Fibroblast of the conjunctiva (primary cell): ENCODE data around the gene FKBP8.

ENCODE experiments used
- DNase-seq: peaks from one replicate; pipeline ENCODE4 v3.0.0-alpha.2; 2010; ENCODE audit warnings: low read depth

The FKBP8 gene

DNA sequence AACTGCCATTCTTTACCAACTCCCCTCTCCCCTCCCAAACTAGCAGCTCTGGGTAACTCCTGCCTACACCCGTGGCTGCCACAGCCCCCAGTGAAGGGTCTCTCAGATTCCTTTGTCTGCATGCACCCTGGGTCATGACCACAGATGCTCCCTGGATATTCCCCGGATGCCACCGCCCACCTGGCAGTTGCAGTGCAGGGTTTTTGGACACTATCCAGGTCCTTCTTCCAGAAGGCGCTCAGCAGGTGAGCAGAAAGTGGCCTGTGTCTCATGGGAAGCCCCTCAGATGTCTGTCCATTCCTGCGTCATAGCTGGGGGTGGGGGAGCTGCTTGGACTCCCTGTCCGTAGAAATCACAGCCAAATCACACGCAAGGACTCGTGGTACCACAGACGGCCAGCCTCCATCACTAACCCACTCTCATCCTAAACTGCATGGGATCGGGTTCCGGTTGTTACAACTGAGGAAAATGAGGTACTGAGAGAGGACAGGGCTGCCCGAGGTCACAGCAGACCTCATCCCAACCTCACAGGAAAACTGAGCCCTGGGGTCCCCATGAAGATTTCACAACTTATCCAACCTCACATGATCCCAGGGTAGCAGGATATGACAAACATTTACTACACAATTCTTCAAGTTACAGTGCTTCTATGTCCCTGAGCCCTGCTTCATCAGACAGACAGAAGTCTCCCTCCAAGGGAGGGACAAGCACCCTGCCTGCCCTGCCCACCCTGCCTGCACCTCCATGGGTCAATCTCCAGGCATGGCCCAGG is 60.1 kb downstream of the FKBP8 start:
- DNase-seq = no peak
